Measurements from ENCODE around the gene ZBTB46.

DNA sequence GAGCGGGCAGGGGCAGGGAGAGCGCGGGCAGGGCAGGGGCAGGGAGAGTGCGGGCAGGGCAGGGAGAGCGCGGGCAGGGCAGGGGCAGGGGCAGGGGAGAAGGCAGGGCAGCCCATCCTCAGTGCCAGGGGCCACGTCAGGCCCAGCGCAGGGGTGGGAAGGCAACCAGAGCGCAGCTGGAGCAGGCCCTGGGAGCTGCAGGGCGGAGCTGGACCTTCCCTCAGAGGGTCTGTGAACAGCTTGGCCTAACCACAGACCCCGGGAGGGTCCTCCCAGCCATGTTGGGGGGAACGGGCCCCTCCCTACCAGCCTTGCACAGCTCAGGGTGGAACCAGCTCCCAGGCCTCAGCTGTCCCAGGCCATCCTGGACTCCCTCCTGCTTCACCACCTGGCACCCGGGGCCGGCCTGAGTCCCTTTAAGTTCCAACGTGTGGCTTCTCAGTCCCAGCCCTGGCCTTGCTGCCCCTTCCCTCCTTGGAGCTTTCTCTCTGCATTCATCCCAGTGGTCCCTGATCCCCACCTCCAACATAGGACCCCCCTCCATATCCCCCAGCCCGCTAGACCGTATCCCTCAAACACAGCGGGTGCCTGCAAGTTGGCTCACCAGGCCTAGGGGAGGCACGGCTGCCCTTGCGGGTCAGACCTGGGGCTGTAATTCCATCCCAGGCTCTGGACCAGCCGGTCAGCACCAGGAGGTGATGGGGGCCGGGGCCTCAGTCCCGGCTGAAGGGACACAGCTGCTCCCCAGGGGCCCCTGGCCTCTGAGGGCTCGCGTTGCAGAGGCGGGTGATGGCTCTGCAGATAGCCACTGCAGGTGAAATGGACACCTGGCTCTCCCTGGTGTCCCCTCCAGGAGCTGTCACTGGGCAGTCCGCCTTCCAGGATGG is 5.6 kb upstream of the ZBTB46 start:
- TF ChIP-seq POLR2A (IDR thresholded peaks at IDR 0.05) = no peak
- TF ChIP-seq, protein P1, sequence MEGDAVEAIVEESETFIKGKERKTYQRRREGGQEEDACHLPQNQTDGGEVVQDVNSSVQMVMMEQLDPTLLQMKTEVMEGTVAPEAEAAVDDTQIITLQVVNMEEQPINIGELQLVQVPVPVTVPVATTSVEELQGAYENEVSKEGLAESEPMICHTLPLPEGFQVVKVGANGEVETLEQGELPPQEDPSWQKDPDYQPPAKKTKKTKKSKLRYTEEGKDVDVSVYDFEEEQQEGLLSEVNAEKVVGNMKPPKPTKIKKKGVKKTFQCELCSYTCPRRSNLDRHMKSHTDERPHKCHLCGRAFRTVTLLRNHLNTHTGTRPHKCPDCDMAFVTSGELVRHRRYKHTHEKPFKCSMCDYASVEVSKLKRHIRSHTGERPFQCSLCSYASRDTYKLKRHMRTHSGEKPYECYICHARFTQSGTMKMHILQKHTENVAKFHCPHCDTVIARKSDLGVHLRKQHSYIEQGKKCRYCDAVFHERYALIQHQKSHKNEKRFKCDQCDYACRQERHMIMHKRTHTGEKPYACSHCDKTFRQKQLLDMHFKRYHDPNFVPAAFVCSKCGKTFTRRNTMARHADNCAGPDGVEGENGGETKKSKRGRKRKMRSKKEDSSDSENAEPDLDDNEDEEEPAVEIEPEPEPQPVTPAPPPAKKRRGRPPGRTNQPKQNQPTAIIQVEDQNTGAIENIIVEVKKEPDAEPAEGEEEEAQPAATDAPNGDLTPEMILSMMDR (IDR thresholded peaks at IDR 0.05) = no peak

All from lower leg skin (tissue), 3 donors.